ENCODE measurements around the gene NMU.

Gene NMU

DNA sequence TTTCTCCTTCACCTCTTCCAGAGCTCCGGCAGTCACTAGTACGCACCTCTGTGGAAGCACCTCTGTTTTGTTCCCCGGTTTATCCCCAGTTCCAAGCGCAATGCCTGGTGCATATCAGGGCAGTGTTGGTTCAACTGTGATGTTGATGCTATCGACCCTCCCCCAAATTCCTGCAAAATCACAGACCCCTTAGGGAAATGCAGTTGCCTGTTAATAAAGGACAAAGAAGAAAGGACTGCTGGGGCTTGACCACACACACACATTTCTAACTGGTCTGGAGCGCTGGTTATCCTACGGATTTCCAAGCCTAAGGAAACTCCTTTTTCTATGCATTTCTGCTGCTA is 530 bp upstream of the NMU start:
- Histone ChIP-seq H3K79me2 (ENCODE audit: control insufficient read depth, low read length) (no peaks in the 10 kb centered on the region), H3K4me1 (ENCODE audit: control insufficient read depth, low read length) (0 out of 2 replicates have a peak, but pooled peaks cover 4% of the 10 kb centered on the region), H3K36me3 (ENCODE audit: control insufficient read depth, low read length) (no peaks in the 10 kb centered on the region), H4K20me1 (ENCODE audit: control insufficient read depth, insufficient read depth, low read depth, low read length) (no peaks in the 10 kb centered on the region), H3K4me3 (ENCODE audit: low read length) (no peak overlapping the region), H3K9me3 (ENCODE audit: control insufficient read depth, insufficient read depth, low read length) (no peaks in the 10 kb centered on the region), H3F3A (ENCODE audit: control insufficient read depth, insufficient read depth) (no peaks in the 10 kb centered on the region), H3K27me3 (ENCODE audit: control insufficient read depth, low read length) (peaks cover 32% of the 10 kb centered on the region), H3K9me2 (replicated peaks; ENCODE audit: control insufficient read depth, low read length) (no peaks in the 10 kb centered on the region), H3K27ac (ENCODE audit: low read depth, low read length) (no peak overlapping the region), H3K4me2 (ENCODE audit: low read length) (0 out of 2 replicates have a peak overlapping the region, but pooled peaks have one; percentile 6)
- TF ChIP-seq CTCF (IDR thresholded peaks at IDR 0.05; ENCODE audit: low read depth, low read length, poor library complexity, severe bottlenecking) (no peak), EZH2phosphoT487 (IDR thresholded peaks at IDR 0.05; ENCODE audit: borderline replicate concordance, low read length) (0 out of 2 replicates have a peak, but pooled peaks have one; percentile 29)

- TF ChIP-seq EZH2phosphoT487 (IDR thresholded peaks at IDR 0.05; ENCODE audit: borderline replicate concordance, low read length) (peak; percentile 39; the same call in 1 of the 2 replicates), CTCF (IDR thresholded peaks at IDR 0.05; ENCODE audit: low read depth, low read length, poor library complexity, severe bottlenecking) (no peak)
- no peak overlapping the region for H3K27ac ChIP-seq (ENCODE audit: low read depth, low read length)
- H3K27me3 ChIP-seq (ENCODE audit: control insufficient read depth, low read length): peaks cover 36% of the 10 kb centered on the region
- no peaks in the 10 kb centered on the region for H3K36me3 ChIP-seq (ENCODE audit: control insufficient read depth, low read length)
- no peak overlapping the region for H3K4me2 ChIP-seq (ENCODE audit: low read length)
- H3K9me3 ChIP-seq (ENCODE audit: control insufficient read depth, insufficient read depth, low read length): no peaks in the 10 kb centered on the region
- no peaks in the 10 kb centered on the region for H3K79me2 ChIP-seq (ENCODE audit: control insufficient read depth, low read length)
- H3K9me2 ChIP-seq (replicated peaks; ENCODE audit: control insufficient read depth, low read length): no peaks in the 10 kb centered on the region
- no peaks in the 10 kb centered on the region for H3F3A ChIP-seq (ENCODE audit: control insufficient read depth, insufficient read depth)
- H3K4me3 ChIP-seq (ENCODE audit: low read length): no peak overlapping the region
- 0 out of 2 replicates have a peak, but pooled peaks cover 4% of the 10 kb centered on the region for H3K4me1 ChIP-seq (ENCODE audit: control insufficient read depth, low read length)
- H4K20me1 ChIP-seq (ENCODE audit: control insufficient read depth, insufficient read depth, low read depth, low read length): no peaks in the 10 kb centered on the region
Measured at GRCh38 chr4:55635282-55635681, 816 bp downstream of the NMU start.

GRCh38 chr4:55634417-55635128 is 1.5 kb downstream of the NMU start:
- Histone ChIP-seq H3F3A (ENCODE audit: control insufficient read depth, insufficient read depth) (no peaks in the 10 kb centered on the region), H3K4me1 (ENCODE audit: control insufficient read depth, low read length) (0 out of 2 replicates have a peak, but pooled peaks cover 4% of the 10 kb centered on the region), H3K9me2 (replicated peaks; ENCODE audit: control insufficient read depth, low read length) (no peaks in the 10 kb centered on the region), H3K4me3 (ENCODE audit: low read length) (no peak overlapping the region), H3K9me3 (ENCODE audit: control insufficient read depth, insufficient read depth, low read length) (no peaks in the 10 kb centered on the region), H3K27me3 (ENCODE audit: control insufficient read depth, low read length) (peaks cover 36% of the 10 kb centered on the region), H3K27ac (ENCODE audit: low read depth, low read length) (no peak overlapping the region), H3K4me2 (ENCODE audit: low read length) (no peak overlapping the region), H3K36me3 (ENCODE audit: control insufficient read depth, low read length) (no peaks in the 10 kb centered on the region), H4K20me1 (ENCODE audit: control insufficient read depth, insufficient read depth, low read depth, low read length) (no peaks in the 10 kb centered on the region), H3K79me2 (ENCODE audit: control insufficient read depth, low read length) (no peaks in the 10 kb centered on the region)
- TF ChIP-seq CTCF (IDR thresholded peaks at IDR 0.05; ENCODE audit: low read depth, low read length, poor library complexity, severe bottlenecking) (no peak), EZH2phosphoT487 (IDR thresholded peaks at IDR 0.05; ENCODE audit: borderline replicate concordance, low read length) (no peak)

Data from DOHH2 (cell line).